Measurements from ENCODE around the gene KNCN.

KNCN gene

GRCh38 chr1:46569116-46569515, 17.7 kb upstream of the KNCN start:
- no peak for DNase-seq (ENCODE audit: low read depth in 2 of 2)

- DNase-seq (ENCODE audit: low read depth in 2 of 2) = no peak
Observed at GRCh38 chr1:46568461-46568891, 17.0 kb upstream of the KNCN start.

- no peak for DNase-seq (ENCODE audit: low read depth in 2 of 2)
Observed at GRCh38 chr1:46563341-46563740, 11.9 kb upstream of the KNCN start.

GRCh38 chr1:46562498-46562897, 11.1 kb upstream of the KNCN start:
- DNase-seq (ENCODE audit: low read depth in 2 of 2) = no peak

GRCh38 chr1:46558966-46559365, 7.5 kb upstream of the KNCN start:
- no peak for DNase-seq (ENCODE audit: low read depth in 2 of 2)

- DNase-seq (ENCODE audit: low read depth in 2 of 2) = no peak
Observed at GRCh38 chr1:46558141-46558963, 6.9 kb upstream of the KNCN start.

- no peak for DNase-seq (ENCODE audit: low read depth in 2 of 2)
Observed at GRCh38 chr1:46557403-46557802, 6.0 kb upstream of the KNCN start.

- DNase-seq (ENCODE audit: low read depth in 2 of 2) = no peak
Observed at GRCh38 chr1:46556822-46557221, 5.4 kb upstream of the KNCN start.

GRCh38 chr1:46555826-46556619, 4.6 kb upstream of the KNCN start:
- DNase-seq (ENCODE audit: low read depth in 2 of 2) = no peak

GRCh38 chr1:46554597-46555381, 3.3 kb upstream of the KNCN start:
- DNase-seq (ENCODE audit: low read depth in 2 of 2) = no peak

GRCh38 chr1:46554236-46554596, 2.8 kb upstream of the KNCN start:
- DNase-seq (ENCODE audit: low read depth in 2 of 2) = no peak

- no peak for DNase-seq (ENCODE audit: low read depth in 2 of 2)
Observed at GRCh38 chr1:46553506-46553905, 2.1 kb upstream of the KNCN start.

- DNase-seq (ENCODE audit: low read depth in 2 of 2) = no peak
Observed at GRCh38 chr1:46552357-46553237, 1.1 kb upstream of the KNCN start.

GRCh38 chr1:46550751-46551231, 656 bp downstream of the KNCN start:
- no peak for DNase-seq (ENCODE audit: low read depth in 2 of 2)

- DNase-seq (ENCODE audit: low read depth in 2 of 2) = peak; percentile 9 to 19
Observed at GRCh38 chr1:46549697-46550681, 1.5 kb downstream of the KNCN start.

GRCh38 chr1:46547481-46548383, 3.7 kb downstream of the KNCN start:
- no peak for DNase-seq (ENCODE audit: low read depth in 2 of 2)

GRCh38 chr1:46546210-46546609, 5.2 kb downstream of the KNCN start:
- DNase-seq (ENCODE audit: low read depth in 2 of 2) = no peak

GRCh38 chr1:46545784-46546183, 5.7 kb downstream of the KNCN start:
- DNase-seq (ENCODE audit: low read depth in 2 of 2) = no peak

All from activated CD8-positive, alpha-beta memory T cell treated with anti-CD3 and anti-CD28 coated beads for 4 hours (primary cell).